Mucosa of gallbladder (tissue), 1 donor: ENCODE measurements around the gene GAB2. TPM values are rescaled to one million over a fixed set of nuclear protein-coding genes. Genes with fewer than 3 reads are reported as not detected.
"Not testable (repeated sequence)": the region's sequence is repeated elsewhere in the genome, so short reads cannot be mapped to it uniquely, and the experiment has no call there.

Experiments used
- DNase-seq: peaks from one replicate; pipeline ENCODE4 v3.0.0-alpha.2; 2020; ENCODE audit warnings: low spot score
- total RNA-seq: library from RNA; stranded (reverse); gene quantifications from one replicate; pipeline ENCODE4 v1.2.1, GENCODE V29; 2021
- donor health status: DM: no; HTN: no; CAD: no.

GAB2 gene
- total RNA-seq, 1 donor from 2014 or later, result 25.9 TPM

GRCh38 chr11:78370406-78371172 is 47.0 kb downstream of the GAB2 start:
- DNase-seq, result no peak

DNA sequence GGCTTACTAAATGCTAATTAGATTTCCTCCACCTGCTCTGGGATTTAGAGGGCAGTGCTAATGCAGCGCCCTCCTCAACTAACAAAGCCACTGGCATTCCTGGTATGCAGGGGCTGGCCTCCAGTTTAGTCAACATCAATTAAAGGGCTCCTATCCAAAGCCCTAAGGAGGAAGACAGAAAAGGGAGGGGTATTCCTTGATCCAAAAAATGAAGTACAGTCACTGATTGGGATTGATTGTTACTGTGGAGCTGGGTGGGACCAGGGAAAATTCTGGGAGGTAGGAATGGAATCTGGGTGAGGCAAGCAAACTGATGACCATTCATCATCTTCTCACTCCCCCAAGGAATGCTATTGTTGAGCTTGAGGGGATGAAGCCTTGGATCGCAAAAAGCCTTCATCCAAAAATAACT is 52.2 kb downstream of the GAB2 start:
- no peak for DNase-seq

DNA sequence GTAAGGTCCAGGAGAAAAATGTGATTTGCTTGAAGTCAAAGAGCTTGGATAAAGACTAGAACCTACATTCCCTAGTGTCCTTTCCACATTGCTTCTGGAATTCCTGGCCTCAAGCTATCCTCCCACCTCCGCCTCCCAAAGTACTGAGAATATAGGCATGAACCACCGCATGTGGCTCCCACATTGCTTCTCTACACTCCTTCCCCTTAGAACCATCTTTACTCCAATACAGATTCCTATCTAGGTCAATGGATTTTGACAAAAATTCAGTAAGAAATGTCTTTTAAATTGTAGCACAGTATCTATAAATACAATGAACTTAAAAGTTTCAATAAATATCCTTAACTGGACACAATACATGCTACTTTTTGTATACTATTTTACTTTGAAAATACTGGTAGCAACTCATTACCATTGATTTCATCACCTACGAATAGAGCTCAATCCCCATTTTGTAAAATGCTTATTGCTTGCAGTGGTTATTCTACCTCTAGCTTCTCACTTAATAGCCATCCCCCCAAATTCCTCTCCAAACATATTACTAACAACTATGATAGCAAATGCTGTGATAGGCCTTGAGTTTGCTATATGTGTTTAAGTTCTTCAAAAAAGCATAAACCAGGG is 53.4 kb downstream of the GAB2 start:
- no peak for DNase-seq

GRCh38 chr11:78363024-78363619 is 54.5 kb downstream of the GAB2 start:
- no peak for DNase-seq

GRCh38 chr11:78361228-78361627 is 56.4 kb downstream of the GAB2 start:
- DNase-seq, result no peak

DNA sequence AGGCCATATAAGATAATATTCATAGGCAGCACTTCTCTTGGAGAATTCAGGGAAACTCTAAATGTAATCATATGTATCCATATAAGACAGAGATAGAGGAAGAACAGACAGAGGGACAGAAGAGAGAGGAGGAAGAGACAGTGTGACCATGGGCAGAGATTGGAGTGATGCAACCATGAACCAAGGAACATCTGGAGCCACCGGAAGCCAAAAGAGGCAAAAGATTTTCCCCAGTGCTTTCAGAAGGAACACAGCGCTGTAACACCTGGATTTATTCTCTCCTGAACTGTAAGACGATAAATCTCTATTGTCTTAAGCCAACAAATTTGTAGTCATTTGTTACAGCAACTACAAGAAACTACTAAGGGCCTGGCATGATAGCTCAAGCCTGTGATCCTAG is 57.7 kb downstream of the GAB2 start:
- no peak for DNase-seq

GRCh38 chr11:78357924-78358323 is 59.7 kb downstream of the GAB2 start:
- not testable (repeated sequence) for DNase-seq

DNA sequence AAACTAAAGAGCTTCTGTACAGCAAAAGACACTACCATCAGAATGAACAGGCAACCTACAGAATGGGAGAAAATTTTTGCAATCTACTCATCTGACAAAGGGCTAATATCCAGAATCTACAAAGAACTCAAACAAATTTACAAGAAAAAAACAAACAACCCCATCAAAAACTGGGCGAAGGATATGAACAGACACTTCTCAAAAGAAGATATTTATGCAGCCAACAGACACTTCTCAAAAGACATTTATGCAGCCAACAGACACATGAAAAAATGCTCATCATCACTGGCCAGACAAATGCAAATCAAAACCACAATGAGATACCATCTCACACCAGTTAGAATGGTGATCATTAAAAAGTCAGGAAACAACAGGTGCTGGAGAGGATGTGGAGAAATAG is 60.2 kb downstream of the GAB2 start:
- DNase-seq, result not testable (repeated sequence)

GRCh38 chr11:78355742-78356141 is 61.9 kb downstream of the GAB2 start:
- not testable (repeated sequence) for DNase-seq

DNA sequence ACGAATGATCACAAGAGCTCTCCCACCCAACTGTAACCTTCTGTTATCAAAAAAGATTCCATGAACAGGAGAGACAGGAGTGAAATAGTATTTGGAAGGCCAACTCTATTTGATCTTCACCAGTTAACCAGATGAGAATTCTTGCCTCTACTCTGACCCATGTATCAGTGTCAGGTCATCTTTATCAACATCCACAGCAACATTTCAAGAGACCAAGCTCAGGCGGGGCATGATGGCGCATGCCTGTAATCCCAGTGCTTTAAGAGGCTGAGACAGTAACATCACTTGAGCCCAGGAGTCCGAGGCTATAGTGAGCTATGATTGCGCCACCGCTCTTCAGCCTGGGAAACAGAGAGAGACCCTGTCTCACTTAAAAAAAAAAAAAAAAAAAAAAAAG is 62.3 kb downstream of the GAB2 start:
- no peak for DNase-seq

GRCh38 chr11:78354408-78355308 is 63.0 kb downstream of the GAB2 start:
- DNase-seq, result no peak

DNA sequence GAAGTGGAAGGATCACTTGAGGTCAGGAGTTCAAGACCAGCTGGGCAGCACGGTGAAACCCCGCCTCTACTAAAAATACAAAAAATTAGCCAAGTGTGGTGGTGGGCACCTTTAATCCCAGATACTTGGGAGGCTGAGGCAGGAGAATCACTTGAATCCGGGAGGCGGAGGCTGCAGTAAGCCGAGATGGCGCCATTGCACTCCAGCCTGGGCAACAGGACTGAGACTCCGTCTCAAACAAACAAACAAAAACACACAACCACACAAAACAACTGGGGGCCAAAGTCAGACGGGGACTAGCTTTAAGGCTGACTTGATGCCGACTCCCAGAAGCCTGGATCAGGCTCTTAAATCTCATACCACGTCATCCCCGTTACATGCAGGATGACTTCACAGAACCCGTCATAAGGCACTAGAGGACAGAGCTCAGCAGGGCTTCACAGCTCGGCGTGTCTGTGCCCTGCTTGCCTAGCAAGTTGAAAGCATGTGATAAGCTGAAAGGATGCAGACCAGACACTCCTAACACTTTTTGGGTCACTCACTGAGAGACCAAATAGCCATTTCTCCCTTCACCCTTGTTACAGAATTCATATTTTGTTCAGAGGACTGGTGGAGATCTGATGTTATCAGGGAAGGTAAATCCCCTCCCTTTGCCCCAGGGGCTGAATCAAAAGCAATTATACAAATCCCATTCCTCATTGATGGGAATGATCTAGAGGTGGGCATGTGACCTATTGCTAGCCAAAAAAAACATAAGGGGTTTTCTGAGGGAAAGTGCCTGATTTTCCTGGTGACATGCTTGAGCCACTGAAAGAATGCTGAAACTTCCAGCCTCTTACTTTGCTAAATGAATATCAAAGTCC is 65.4 kb downstream of the GAB2 start:
- DNase-seq, result no peak

GRCh38 chr11:78351193-78351592 is 66.4 kb downstream of the GAB2 start:
- no peak for DNase-seq

- no peak for DNase-seq
Observed at GRCh38 chr11:78350646-78351165, 66.9 kb downstream of the GAB2 start.

- no peak for DNase-seq
Observed at GRCh38 chr11:78350091-78350645, 67.5 kb downstream of the GAB2 start.

GRCh38 chr11:78349624-78350023 is 68.0 kb downstream of the GAB2 start:
- DNase-seq, result no peak

DNA sequence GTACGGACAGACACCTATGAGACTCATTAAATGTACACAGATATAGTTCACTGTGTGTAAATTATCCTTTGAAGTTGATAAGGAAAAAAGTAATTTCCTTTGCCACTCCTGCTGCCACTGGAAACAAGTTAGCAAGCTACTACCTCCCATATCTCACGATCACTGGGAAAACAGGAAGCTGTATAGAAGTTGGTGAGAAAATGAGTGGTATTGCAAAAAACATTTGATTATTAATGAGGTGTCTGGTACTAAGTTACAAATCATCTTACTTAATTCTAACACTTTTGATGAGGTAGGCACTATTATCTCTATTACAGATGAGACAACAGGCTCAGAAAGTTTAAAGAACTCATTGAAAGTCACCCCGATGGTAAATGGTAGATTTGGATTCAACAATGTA is 68.5 kb downstream of the GAB2 start:
- no peak for DNase-seq

- DNase-seq, result no peak
Observed at GRCh38 chr11:78347956-78348355, 69.7 kb downstream of the GAB2 start.

GRCh38 chr11:78346799-78347198 is 70.8 kb downstream of the GAB2 start:
- DNase-seq, result no peak

DNA sequence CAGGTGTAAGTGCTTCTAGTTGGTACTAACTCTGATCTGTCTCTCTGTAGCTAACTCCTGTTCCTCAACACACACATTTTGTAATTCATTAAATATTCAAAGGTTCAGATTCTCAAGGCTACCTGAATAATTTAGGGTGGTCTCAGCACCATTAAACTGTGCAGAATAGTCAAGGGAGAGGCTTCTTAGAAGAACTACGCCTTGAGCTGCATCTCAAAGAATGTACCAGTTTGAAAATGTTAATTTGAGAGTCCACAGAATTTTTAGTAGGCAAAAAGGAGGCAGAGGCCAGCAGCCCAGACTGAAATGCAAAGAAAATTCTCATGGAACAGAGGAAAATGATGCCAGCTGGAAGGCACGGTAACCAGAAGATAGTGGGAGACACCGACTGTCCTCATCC is 72.2 kb downstream of the GAB2 start:
- no peak for DNase-seq

DNA sequence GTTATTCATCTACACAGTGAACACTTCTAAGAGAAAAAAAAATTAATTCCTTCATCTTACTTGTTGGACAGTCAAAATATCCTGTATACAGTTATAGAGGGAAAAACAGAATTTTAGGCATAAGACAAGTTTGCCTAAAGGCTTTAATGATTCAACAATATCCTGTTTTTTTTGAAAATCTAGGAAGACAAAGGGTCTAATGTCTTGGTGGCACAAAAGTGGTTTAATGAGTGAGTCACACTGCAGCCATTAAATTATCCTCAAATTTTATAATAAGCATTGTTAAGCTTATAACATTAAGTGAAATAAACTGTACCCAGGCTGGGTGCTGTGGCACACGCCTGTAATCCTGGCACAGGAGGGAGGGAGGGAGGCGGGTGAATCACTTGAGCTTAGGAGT is 72.9 kb downstream of the GAB2 start:
- no peak for DNase-seq
